NCI-H1930 (cell line): Measurements from ENCODE around the gene ARHGAP1.

Experiments used
- DNase-seq, 2 experiments: peaks; one replicate each; lab custom pipeline; 2025; lab: John Stamatoyannopoulos, UW

Gene ARHGAP1

DNA sequence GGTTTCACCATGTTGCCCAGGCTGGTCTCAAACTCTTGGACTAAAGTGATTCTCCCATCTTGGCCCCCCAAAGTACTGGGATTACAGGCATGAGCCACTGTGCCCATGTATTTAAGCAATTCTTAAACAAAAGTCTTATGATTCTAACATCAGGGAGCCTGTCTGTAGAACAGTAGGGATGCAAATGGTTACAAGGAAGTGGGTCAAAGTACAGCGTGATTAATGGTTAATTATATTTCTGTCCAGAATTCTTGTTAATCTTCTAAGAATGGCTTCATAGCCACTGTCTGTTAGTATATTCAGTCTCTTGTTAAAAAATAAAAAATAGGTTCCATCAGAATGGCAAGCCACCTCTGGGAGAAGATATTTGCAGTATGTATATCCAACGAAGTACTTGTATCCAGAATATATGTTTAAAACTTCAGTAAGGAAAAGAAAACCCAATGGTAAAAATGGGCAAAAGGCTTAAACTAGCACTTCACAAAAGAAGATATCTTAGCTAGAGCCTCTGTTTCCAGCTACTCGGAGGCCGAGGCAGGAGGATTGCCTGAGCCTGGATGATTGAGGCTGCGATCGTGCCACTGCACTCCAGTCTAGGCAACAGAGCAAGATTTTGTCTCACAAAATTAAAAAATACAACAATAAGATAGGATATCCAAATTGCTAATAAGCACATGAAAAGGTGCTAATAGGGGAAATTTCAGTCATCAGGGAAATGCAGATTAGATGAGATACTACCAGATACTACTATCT, 60.2 kb downstream of the ARHGAP1 start:
- no peak for DNase-seq

DNA sequence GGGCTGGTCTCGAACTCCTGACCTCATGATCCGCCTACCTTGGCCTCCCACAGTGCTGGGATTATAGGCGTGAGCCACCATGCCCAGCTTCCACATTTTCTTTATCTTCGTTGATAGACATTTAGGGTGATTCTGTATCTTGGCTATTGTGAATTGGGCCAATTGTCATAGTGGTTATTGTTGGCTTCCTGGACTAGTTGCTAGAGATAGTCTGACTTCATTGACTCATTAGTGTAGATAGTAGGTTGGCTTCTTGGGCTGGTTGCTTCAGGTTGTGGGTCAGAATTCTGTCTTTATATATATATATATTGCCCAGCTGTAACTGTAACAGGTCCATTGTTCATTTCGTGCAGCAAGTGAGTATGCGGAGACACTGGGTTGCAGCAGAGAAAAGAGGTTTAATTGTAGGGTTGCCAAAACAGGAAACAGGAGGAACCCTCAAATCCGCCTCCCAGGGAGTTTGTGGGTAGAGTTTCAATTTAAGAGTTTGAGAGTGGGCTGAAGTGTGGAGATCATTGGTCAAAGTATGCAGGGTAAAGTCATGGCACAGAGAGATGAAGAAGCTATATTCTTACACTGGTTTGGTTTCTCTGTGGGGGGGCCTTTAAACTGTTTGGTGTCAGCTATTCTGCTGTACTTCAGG, 61.1 kb downstream of the ARHGAP1 start:
- DNase-seq = no peak

DNA sequence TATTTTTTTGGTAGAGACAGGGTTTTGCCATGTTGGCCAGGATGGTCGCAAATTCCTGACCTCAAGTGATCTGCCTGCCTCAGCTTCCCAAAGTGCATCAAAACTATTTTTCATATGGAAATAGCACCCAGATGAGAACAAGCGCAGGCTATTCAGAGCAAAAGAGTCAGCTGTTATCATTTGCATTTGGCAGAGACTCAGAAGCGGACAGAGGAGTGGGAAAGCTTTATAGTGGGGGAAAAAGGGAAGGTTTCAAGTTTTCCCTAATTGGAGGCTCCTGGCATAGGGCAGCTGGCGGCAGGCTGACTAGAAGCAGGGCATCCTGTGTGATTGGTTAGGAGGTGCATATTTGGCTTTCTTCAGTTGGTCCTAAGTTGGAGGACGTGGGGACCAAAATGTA, 62.9 kb downstream of the ARHGAP1 start:
- no peak for DNase-seq

DNA sequence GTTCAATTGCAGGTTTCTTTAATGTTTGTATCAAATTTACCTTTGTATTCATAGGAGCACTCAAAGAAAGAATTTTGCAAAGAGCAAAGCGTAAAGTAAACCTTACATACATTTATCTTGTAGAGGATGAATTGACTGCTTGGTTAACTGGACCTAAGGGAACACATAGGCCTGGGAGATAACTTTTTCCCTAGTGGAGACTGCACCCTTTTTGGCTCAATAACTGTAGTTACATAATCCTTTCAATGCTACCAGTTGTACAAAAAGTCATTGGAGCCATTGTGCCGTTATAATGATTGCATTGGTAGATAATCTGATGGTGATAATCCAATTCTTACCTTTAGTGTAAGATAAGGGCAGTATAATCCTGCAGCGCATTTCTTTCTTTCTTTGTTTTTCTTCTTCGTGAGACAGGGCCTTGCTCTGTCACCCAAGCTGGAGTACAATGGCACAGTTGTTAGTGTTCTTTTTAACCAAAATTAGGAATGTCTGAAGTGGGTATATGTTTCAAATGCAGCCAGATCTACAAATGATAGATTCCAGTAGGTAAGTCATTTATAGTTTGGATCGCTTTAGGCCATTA, 64.8 kb downstream of the ARHGAP1 start:
- DNase-seq = no peak

DNA sequence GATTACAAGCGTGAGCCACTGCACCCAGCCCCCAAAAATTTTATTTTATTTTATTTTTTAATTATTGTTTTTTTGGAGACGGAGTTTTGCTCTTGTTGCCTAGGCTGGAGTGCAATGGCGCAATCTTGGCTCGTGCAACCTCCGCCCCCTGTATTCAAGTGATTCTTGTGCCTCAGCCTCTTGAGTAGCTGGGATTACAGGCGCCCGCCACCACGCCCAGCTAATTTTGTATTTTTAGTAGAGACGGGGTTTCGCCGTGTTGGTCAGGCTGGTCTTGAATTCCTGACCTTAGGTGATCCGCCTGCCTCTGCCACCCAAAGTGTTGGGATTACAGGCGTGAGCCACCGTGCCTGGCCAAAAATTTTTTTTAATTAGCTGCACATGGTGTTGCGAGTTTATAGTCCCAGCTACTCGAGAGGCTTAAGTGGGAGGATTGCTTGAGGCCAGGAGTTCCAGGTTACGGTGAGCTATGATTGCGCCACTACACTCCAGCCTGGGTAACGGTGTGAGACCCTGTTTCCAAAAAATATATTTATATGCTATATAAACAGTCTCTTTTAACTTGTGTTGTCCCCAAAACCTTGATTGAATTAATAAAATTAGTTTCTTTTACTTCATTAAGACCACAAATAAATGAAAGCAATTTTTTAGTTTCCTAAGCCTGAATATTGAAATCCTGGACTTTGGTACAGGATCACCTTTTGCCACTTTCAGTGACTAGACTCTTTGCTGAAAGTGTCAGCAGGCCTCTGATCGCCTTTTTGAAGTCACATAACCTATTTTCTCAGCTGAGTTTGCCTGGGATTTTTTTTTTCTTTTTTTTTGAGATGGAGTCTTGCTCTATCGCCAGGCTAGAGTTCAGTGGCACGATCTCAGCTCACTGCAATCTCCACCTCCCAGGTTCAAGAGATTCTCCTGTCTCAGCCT, 66.9 kb downstream of the ARHGAP1 start:
- DNase-seq = no peak

DNA sequence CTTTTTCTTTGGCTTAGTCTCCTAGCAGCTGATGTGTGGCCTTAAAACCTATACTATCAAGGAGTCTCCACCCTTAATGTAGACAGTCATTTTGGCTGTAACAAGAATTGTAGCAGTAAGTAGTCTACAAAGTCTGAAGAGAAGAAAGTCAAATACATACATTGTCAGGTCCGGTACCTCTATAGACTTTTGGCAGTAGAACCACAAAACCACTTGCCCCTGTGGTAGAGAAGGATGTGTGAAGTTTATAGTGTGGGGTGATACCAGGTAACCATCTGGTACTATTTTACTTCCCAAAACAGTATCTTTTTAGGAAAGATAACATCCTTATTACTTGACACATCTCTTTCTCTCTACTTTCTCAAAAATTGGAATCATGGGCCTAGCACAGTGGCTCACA, 67.9 kb downstream of the ARHGAP1 start:
- no peak for DNase-seq

DNA sequence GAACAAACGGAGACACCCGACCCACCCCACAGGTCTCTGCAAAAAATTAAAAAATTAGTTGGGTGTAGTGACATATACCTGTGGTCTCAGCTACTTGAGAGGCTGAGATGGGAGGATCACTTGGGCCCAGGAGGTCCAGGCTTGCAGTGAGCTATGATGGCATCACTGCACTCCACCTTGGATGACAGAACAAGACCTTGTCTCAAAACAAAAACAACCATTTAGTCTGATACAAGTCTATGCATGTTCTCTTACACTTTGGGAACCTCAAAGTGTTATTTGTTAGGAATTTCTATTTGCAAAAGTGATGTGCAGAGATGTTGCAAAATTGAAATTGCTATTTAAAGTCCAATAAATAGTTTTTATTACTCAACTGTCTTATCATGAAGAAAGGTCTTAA, 68.7 kb downstream of the ARHGAP1 start:
- DNase-seq = no peak

DNA sequence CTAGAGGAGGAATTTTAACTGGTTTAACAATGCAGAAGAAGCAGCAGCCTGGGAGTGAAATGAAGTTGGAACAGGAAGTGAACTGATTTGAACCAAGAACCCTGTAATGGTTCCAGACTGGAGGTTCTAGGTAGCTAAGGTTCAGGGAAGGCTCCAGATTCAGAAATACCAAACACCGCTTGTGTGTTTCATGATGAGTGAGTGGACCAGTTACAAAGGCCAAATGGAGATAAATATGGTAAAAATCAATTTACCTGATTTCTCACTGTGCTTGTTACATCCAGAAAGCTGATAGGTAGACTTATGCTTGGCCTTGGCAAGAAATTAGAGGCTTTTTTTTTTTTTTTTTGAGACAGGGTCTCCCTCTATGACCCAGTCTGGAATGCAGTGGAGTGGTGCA, 70.2 kb downstream of the ARHGAP1 start:
- no peak for DNase-seq

DNA sequence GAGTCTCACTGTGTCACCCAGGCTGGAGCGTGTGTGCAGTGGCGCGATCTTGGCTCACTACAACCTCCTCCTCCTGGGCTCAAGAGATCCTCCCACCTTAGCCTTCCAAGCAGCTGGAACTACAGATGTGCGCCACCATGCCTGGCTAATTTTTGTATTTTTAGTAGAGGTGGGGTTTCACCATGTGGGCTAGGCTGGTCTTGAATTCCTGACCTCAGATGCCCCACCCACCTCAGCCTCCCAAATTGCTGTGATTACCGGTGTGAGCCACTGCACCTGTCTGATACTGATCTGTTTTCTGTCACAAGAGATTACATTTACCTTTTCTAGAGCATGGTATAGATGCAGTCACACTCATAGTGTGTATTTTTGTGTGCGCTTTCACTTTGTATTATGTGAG, 71.5 kb downstream of the ARHGAP1 start:
- no peak for DNase-seq
